GM18498 (cell line): ENCODE results near the gene KMO.

ENCODE experiments used
- ATAC-seq: cut with Tn5 transposase; IDR thresholded peaks from one replicate; pipeline ENCODE4 v1.9.1; 2021; ENCODE audit warnings: mild to moderate bottlenecking, moderate library complexity; ENCODE audit not compliant: unreplicated experiment

Gene KMO

GRCh38 chr1:241536304-241536703 lies 4.1 kb downstream of the KMO start:
- no peak for ATAC-seq

- ATAC-seq = no peak
Observed at GRCh38 chr1:241536969-241537368, 4.8 kb downstream of the KMO start.

- ATAC-seq = no peak
Observed at GRCh38 chr1:241542199-241542907, 10.2 kb downstream of the KMO start.

DNA sequence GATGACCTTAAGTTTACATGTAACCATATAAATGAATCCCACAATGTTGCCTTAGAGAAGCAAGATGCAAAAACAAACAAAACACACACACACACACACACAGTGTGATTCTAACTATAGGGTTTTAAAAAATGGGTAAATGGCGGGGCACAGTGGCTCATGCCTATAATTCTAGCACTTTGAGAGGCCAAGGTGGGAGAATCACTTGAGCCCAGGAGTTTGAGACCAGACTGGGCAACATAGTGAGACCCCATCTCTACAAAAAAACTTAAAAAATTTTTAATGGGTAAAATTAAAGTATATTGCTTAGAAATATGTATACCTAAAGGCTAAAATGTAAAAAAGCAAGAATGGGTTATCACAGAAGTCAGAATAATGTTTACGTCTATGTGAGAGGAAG lies 15.8 kb downstream of the KMO start:
- ATAC-seq = no peak

DNA sequence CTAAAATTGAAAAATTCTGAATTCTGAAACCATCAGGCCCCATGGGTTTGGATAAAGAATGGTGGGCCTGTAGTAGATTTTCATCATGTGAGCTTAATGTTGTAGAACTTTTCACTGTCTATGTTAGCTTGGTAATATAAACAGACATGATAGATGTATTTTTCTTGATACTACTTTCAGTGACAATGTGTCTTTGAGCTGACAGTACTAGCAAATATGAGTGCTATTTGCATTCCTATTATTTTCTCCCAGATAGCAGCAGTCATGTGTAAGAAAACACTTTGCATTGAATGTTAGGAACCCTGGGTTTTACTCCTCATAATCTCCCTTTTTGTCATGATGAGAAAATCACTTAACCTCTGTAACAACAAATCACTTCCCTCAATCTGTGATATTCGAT lies 18.1 kb downstream of the KMO start:
- no peak for ATAC-seq

DNA sequence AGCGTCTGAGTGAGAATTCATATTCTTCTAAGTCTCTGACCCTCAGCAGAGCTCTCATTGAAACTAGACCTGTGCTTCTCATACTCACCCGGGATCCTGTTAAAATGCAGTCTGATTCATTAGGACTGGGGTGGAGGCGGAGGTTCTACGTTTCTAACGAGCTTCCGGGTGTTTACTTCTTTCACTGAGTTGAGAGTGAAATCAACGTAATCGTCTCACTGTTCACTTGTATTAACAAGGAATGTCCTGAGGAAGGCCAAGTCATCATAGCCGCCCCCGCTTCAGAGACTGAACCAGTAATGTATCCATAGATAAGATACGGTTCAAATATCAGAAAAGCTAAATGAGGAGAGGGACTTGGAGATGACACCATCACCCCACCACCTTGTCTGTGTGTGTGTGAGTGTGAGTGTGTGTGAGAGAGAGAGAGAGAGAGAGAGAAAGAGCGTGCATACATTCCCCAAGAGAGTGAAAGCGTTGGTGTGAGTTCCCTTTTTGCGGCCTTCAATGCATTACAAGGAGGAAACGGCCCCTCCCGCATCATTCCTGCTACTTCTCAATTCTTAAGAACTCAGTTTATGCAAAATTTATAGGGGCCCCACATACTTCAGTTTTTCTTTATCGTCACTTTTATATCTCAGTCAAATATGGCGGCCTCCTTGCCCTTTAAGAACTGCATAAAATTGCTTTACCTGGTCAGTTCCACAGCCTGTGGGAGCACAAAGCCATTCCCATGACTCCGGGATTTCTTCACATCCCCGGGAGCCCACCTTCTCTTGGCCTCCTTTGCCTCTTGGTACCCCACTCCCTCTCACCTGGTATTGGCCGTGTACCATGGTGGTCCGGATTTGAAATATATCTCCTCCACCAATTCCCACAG lies 19.8 kb downstream of the KMO start:
- ATAC-seq = peak; percentile 84

GRCh38 chr1:241553886-241554592 lies 21.9 kb downstream of the KMO start:
- ATAC-seq = no peak

DNA sequence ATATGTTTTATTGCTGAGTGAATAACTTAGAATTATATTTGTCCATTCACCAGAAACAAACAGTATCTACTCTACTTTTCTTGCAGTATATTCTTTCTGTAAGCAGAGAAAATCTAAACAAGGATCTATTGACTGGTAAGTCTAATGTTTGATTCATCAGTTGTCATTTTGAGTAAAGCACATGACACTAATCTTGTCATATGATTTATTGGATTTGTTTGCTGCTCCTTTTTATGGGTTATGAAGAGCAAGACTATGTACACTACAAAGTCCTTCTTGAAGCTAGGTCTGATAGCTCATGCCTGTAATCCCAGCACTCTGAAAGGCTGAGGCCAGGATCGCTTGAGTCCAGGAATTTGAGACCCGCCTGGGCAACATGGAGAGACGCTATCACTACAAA lies 23.3 kb downstream of the KMO start:
- ATAC-seq = no peak

- ATAC-seq = no peak
Observed at GRCh38 chr1:241557031-241557430, 24.9 kb downstream of the KMO start.

DNA sequence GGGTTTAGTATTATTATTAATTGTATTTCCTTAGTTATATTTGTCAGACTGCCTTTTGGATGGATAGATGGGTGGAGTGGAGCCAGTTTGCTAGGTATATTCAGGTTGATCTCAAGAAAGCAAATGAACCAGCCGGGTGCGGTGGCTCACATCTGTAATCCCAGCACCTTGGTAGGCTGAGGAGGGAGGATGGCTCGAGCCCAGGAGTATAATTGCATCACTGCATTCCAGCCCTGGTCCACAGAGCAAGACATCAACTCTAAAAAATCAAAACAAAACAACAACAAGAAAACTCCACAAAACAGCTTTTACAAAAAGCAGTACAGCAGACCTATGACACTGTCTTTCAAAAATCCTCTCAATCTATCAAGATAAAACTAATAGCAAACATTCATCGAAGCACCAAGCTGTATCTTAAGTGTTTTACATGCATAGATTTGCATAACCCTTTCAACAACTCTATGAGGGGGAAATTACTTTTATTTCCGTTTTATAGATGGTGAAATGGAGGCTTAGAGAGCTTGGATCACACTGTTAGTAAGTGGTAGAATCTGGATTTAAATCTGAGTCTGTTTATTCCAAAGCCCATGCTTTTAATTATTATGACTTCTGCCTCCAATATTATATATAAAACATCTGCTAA lies 25.5 kb downstream of the KMO start:
- ATAC-seq = no peak

DNA sequence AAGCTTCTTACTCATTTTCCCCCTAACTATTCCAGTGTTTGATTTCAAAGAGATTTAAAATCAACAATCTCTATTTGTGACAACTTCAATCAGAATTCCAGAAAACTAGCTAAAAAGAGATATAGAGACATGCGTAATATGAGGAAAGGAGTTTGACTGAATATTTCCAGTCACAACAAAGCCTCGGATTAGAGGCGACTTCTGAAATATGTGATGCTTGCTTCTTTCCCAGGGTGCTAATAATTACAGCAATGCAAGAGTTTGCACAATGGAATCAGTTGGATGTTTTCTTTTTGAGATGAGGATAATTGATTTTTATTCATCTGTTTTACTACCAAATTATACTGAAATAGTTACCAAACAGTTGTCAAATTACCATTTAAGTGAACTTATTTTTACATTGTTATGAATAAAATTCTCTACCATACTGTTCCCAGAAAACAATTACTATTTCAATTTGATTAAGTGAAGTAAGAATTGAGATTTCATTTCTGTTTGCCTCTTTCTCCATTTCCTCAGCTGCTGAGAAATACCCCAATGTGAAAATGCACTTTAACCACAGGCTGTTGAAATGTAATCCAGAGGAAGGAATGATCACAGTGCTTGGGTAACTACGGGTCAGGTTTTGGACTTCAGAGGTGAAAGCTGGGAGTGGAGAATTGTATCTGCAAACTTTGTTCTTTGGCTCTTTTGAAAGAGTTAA lies 28.1 kb downstream of the KMO start:
- no peak for ATAC-seq

DNA sequence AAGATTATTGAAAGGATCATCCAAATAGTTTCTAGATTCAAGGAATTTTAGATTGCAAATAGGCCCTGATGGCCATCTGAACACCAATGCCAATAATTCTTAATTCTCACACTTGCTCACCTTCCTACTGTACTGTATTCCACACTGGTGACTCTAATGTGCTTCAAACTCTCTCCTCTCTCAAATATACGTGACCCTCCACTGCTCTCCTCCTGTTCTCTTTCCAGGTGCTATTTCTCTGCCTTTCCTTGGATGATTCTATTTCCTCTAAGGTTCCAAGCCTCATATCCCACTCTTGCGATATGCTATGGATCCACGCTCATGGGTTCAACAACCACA lies 28.6 kb downstream of the KMO start:
- no peak for ATAC-seq

DNA sequence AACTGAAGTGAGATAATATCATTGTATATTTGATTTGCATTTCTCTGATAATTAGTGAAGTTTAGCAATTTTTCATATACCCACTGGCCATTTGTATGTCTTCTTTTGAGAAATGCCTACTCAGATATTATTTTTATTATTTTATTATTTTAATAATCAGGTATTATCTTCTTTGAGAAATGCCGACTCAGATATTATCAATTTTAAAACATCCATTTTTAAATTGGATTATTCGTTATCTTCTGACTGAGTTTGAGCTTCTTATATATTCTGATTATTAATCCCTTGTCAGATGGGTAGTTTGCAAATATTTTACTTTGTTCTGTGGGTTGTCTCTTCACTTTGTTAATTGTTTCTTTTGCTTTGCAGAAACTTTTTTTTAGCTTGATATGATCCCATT lies 37.7 kb downstream of the KMO start:
- ATAC-seq = no peak

DNA sequence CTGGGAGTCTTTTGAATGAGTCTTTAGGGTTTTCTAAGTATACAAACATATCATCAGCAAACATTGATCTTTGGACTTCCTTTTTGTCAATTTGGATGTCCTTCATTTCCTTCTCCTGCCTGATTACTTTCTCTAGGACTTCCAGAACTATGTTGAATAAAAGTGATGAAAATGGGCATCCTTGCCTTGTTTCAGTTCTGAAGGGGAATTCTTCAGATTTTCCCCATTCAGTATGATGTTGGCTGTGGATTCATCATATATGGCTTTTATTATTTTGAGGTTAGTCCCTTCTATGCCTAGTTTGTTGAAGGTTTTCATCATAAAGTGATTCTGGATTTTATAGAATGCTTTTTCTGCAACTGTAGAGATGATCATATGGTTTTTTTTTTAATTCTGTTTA lies 42.0 kb downstream of the KMO start:
- no peak for ATAC-seq

DNA sequence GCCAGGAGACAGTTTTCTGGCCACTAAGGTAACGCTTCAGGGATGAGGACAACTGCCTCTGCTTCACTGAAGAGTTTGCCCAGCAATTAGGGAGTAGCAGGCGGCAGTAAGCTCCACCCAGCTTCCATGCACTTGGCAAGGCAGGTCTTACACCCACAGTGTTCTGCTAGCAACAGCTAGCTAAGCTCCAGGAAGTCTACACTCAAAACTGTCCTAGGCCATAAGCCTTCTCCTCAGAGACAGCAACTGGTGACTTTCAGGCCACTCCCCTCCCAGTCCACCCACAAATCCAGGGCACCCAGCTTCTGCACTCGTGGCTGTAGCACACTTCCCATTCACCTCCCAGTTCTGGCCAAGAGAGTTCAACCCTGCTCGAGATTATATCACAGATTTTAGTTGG lies 47.3 kb downstream of the KMO start:
- no peak for ATAC-seq

DNA sequence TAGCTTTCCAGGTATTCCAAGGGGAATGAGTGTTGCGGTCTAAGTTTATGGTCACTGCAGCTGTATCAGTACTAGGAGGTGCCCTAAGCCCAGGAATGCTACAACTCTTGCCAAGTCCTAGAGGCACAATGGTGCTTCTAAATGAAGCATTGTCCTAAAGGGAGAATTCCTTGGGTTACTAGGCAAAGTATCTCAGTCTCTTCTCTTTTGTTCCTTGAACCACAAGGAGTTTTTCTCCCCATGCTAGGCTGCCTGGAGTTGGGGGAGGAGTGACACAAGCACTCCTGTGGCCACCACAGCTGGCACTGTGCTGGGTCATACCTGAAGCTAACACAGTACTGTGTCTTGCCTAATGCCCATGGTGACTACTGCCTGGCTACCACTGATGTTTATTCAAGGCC lies 50.7 kb downstream of the KMO start:
- no peak for ATAC-seq

- ATAC-seq = no peak
Observed at GRCh38 chr1:241586905-241587512, 54.8 kb downstream of the KMO start.

- no peak for ATAC-seq
Observed at GRCh38 chr1:241589521-241589920, 57.3 kb downstream of the KMO start.

- ATAC-seq = no peak
Observed at GRCh38 chr1:241590719-241591118, 58.5 kb downstream of the KMO start.

DNA sequence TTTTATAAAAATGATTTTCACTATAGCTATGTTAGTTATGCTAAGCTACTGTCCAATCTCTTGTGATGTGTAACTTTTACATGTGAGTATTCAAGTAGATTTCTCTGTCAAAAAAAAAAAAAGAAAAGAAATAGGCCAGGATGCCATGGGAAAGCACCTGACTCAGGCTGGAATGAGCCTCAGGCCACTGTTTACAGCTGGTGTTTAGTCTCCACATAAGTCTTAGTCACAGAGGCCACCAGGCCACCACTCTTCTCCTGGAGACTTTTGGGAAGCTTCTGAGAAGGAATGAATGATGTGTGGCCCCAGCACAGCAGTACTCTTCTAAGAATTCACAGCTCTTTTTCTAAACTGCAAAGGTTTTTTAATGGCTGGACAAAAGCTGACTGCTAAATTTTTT lies 59.1 kb downstream of the KMO start:
- no peak for ATAC-seq
